ENCODE measurements around the gene CEP85. TPM values are rescaled to one million over a fixed set of nuclear protein-coding genes. Genes with fewer than 3 reads are reported as not detected.

Gene CEP85
- total and polyA plus RNA-seq, 2 of the 13 experiments (the other 11 are each of a cell fraction or from before 2014, with no cell fraction given), result 16.1 to 26.7 TPM

DNA sequence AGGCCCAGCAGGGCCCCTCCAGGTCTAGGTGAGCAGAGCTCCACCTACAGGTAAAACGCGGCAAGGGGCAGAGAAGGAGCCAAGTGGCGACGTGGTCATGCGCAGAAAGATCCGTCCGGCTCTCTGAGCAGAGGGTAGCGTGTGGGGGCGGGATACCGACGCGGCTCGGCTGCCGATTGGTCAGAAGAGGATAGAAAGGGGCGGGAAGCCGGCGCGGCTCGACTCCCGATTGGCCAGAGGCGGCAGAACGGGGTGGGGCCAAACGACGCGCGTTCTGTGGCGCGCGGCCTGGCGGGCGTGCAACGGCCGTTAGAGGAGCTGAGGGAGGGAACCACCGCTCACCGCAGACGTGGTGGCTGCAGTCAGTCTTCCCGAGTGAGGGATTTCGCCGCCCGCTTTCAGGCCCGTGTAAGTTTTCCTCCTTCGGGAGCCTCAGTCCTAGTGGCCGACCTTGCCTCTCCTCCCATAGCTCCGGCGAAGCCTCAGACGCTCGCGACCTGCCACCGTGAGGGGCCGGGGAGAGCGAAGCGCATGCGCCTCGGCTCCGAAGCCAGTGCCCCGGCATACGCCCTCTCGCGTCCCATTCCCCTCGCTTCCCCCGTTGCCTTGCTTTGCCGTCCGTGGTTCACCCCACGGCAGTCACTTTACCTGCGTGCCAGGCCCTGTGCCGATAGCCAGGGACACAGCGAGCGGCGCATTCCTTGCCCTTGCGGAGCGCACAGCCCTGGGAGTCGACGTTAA is at the start of gene CEP85 (continued):
- TF ChIP-seq GLMP (CRISPR knock-in tag; IDR thresholded peaks at IDR 0.05; ENCODE audit: borderline replicate concordance), result no peak
- no peak for TF ChIP-seq ZNF772 (CRISPR knock-in tag; IDR thresholded peaks at IDR 0.05)
- peak; percentile 86 for TF ChIP-seq TAF1 (CRISPR knock-in tag; IDR thresholded peaks at IDR 0.05)
- no peak for TF ChIP-seq RNF219 (CRISPR knock-in tag; IDR thresholded peaks at IDR 0.05)
- TF ChIP-seq ATRX (CRISPR knock-in tag; IDR thresholded peaks at IDR 0.05; ENCODE audit: borderline replicate concordance), result no peak
- TF ChIP-seq HNF1B (CRISPR knock-in tag; IDR thresholded peaks at IDR 0.05), result peak; percentile 74
- TF ChIP-seq ZNF850 (CRISPR knock-in tag; conservative IDR thresholded peaks at IDR 0.05), result no peak
- no peak for TF ChIP-seq ZUFSP (CRISPR knock-in tag; IDR thresholded peaks at IDR 0.05; ENCODE audit: borderline replicate concordance)
- TF ChIP-seq ZNF205 (CRISPR knock-in tag; IDR thresholded peaks at IDR 0.05), result peak; percentile 14; the same call in 1 of the 2 replicates
- peak; percentile 76; the same call in 1 of the 2 replicates for TF ChIP-seq ZNF746 (CRISPR knock-in tag; IDR thresholded peaks at IDR 0.05)
- TF ChIP-seq NFIC (IDR thresholded peaks at IDR 0.05; ENCODE audit: low read length), result no peak
- no peak for TF ChIP-seq ATF6 (CRISPR knock-in tag; conservative IDR thresholded peaks at IDR 0.05)
- peak; percentile 69 for TF ChIP-seq THAP11 (CRISPR knock-in tag; IDR thresholded peaks at IDR 0.05)
- TF ChIP-seq MZF1 (CRISPR knock-in tag; IDR thresholded peaks at IDR 0.05; ENCODE audit: borderline replicate concordance), result no peak
- TF ChIP-seq PCBP2 (optimal IDR thresholded peaks at IDR 0.05; ENCODE audit: low read depth, low read length, poor library complexity, severe bottlenecking), result no peak
- no peak; the same call in 1 of the 2 replicates for TF ChIP-seq ZNF747 (CRISPR knock-in tag; IDR thresholded peaks at IDR 0.05; ENCODE audit: borderline replicate concordance)
- TF ChIP-seq NONO (IDR thresholded peaks at IDR 0.05), result no peak
- 0 out of 2 replicates have a peak, but pooled peaks have one; percentile 49 for TF ChIP-seq NONO (CRISPR knock-in tag; conservative IDR thresholded peaks at IDR 0.05)
- TF ChIP-seq ZSCAN29 (CRISPR knock-in tag; conservative IDR thresholded peaks at IDR 0.05), result no peak
- TF ChIP-seq ZNF431 (CRISPR knock-in tag; IDR thresholded peaks at IDR 0.05; ENCODE audit: borderline replicate concordance, low read depth), result peak; percentile 67
- 0 out of 2 replicates have a peak, but pooled peaks have one; percentile 57 for TF ChIP-seq ZSCAN9 (CRISPR knock-in tag; IDR thresholded peaks at IDR 0.05; ENCODE audit: borderline replicate concordance)

Measured in HepG2 (cell line).